ENCODE results near the gene PRAC1.

The PRAC1 gene

GRCh38 chr17:48746916-48747444, 24.7 kb upstream of the PRAC1 start:
- no peak for DNase-seq

DNA sequence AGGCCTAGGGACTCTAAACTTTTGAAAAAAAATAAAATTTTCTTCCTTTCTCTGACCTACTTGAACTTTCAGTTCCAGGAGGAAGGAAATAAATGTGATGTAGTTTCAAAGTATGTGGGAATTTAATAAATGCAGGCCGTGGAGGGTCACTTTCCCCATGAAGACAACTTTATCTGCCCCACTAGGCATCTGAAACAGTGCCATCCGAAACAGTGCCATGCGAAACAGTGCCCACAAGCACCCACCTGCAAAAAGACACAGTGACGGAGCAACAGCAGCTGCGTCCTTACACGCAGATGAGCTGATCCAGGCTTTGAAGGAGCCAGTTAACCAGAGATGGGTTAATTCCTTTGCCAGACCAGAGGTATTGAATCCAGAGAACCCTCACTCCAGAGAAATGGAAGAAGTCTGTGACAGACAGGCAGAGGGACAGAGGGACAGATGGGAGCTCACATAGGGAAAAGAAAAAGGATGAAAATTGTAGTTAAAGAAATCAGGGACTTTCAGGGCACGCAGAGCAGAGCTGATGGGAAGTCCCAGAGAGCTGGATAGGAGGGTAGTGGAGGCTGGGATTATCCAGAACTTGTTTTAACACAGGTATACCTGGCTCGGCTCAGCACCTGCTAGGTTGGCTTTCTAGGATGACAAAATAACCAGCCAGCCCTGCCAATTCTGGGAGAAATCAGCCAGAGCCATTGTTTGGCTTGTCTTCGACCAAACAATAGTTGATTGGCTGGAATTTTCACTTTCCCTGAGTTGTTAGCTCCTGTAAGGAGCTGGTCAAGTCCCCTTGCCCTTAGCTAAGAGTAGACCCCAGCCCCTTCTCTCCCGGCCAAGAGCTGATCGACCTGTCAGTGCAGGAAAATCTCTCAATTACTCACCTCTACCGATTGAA, 23.3 kb upstream of the PRAC1 start:
- no peak for DNase-seq

DNA sequence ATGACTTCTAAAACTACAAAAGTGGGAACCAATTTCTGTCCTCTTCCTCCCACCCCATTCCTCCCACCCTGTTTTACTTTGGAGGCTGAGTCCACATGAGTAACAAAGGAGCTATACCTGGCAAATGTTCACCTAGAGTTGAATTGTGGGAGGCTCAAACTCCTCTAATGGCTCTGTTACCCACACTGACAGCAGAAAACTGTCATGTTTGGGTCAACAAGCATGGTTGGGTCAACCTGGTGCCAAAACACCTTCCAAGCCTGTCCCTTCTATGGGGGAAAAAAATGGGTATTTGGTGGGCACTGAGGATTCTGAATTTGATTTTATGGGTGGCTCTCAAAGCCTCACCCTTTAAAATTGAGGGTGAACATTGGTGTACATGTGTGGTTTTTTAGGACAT, 18.2 kb upstream of the PRAC1 start:
- peak; percentile 50 for DNase-seq

GRCh38 chr17:48738803-48739526, 16.6 kb upstream of the PRAC1 start:
- DNase-seq: peak; percentile 62

GRCh38 chr17:48738424-48738802, 16.1 kb upstream of the PRAC1 start:
- no peak for DNase-seq

DNA sequence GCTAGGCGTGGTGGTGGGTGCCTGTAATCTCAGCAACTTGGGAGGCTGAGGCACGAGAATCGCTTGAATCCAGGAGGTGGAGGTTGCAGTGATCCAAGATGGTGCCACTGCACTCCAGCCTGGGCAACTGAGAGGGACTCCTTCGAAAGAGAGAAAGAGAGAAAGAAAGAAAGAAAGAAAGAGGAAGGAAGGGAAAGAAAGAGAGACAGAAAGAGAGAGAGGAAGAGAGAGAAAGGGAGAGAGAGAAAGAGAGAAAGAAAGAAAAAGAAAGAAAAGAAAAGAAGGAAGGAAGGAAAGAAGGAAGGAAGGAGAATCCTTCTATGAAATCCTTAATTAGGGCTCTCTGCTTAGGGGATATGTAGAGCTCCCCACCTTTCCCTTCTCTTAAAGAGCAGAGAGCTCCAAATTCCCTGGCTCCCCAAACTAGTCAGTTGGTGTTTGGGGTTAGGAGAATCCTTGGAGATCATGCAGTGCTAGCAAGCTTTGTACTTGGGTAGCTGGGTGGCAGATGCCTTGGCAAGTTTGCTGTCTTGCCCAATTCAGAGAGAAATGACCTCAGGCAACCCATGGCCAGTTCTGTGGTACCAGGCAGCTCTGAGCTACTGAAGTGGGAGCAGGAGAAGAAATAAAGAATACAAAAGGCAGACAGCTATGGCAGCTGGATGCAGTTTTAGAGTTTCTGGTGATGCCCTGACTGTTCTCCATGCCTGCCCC, 15.2 kb upstream of the PRAC1 start:
- DNase-seq: peak; percentile 57

DNA sequence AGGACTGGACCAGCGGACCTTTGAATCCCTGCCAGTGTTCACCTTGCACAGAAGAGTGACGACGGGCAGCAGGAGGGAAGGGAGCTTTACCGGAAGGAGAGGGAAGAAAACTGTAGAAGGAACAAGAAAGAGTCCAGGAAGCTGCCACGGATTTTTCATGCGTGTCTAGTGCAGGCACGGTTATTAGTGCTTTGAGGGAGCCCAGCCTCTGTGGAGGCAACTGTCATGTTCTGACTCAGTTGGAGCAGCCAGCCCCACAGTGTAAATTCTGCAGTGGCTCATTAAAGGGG, 12.7 kb upstream of the PRAC1 start:
- DNase-seq: peak; percentile 30

DNA sequence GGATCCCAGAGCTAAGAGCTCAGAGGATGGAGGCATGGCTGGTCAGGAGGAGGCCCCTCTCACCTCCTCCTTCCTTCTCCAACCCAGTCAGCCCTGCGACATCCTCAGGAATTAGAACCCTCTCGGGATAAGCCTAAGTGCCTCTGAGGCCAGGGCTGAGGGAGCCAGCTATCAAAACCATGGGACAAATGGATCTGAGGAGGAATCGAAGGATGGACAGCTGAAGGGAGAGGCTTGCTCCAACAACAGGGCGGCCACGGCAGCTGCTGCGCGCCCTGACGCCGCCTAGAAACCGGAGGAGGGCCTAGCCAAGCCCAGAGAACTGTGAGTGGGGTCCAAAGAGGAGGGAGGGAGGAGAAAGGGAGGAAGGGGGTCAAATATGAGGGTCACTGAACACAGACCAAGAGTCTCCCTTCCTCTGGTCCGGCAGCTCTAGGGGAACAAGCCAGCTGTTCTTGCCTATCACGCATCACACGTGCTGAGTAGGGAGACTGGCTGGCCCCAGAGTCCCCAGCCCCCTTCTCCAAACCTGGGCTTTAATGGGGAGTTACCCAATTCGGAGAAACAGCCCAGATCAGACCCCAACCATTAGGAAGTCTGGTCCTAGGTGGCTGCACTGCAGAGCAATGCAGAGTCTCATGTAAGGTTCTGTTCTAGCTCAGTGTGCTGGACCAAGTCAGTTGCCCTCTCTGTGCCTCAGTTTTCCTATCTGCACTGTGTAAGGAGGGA, 12.2 kb upstream of the PRAC1 start:
- peak; percentile 44 for DNase-seq

DNA sequence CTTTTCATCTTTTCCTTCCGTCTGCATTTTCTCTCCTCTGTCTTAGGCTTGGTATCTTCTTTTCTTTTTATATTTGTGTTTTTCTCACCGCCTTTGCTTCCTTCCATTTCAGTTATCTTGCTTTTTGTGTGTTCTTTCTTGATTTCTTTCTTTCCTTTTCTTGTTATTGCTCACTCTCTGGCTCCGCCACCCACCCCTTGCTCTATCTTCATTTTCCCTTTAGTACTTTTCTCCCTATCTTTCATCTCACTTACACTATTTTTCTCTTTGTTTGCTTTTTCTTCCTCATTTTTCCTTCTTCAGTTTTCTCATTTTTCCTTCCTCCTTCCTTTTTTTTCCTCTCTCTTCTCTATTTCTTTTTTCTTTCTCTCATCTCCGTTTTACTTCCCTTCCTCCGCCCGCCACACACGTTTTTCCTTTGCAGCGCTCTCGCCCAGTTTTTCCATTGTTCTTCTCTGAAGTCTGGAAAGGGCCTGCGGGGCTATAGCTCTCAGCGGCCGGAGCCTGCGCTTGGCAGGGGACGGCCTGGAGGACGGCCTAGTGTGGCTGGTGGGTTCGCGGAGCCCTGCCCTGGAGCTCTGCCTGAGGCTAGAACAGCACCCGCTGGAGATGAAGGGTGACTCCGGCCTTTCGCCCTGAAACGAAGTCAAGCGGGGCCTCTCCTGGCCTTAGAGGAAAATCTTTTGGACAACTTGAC, 11.5 kb upstream of the PRAC1 start:
- DNase-seq: peak; percentile 60

DNA sequence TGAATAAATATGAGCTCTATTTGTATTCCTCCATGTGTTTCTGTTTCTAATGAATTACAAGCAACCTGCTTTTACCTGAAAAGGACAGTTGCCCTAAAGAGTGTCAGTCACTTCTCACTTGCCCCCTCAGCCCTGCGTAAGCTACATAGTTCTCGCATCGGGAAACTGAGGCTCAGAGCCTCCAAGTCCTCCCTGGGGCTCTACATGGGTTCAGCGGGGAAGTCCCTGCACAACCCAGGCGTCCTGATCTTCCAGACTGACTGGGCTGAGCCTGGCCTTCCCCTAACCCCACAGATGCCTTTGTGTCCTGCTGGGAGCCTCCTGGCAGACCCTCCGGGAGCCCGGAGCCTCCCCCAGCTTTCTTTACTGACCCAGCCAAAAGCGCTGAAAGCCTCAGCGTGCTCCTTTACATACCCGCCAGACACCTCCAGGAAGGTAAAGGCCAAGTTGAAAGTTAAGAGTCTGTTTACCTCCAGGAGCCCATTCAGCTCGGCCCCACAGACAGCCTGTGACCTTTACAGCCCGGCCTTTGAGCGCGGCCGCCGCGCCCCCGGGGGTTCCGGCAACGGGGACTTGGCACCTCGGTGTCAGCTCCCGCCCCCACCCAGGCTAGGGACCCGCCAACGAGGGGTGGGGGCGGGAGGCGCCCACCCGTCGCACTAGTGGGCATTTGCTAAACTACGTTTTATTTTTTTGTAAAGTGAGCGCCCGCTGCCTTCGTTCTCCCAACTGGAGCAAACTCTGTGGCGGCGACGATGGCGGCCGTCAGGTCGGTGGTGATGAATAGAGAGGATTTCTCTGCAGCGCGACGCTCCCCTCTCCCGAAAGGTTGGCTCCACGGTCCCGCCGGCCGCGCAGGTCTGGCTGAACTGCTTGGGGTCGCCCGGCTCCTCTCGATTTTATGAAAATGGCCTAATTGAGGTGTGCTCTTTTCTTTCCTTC, 10.6 kb upstream of the PRAC1 start:
- peak; percentile 55 for DNase-seq

- no peak for DNase-seq
Measured at GRCh38 chr17:48731355-48731754, 9.0 kb upstream of the PRAC1 start.

DNA sequence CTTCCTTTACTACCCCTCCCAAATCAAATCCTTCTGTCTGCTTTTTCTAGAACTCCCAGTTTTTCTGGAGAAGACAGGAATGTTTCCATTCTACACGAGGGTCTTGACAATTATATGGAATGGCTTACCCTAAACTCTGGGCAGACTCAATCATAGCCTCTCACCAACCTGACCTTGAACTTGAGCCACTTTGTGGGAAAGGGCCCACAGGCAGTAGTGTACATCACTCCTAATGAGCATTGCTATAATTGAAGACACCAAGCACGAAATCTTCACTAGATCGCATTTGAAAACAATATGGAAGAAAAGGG, 7.9 kb upstream of the PRAC1 start:
- DNase-seq: no peak

DNA sequence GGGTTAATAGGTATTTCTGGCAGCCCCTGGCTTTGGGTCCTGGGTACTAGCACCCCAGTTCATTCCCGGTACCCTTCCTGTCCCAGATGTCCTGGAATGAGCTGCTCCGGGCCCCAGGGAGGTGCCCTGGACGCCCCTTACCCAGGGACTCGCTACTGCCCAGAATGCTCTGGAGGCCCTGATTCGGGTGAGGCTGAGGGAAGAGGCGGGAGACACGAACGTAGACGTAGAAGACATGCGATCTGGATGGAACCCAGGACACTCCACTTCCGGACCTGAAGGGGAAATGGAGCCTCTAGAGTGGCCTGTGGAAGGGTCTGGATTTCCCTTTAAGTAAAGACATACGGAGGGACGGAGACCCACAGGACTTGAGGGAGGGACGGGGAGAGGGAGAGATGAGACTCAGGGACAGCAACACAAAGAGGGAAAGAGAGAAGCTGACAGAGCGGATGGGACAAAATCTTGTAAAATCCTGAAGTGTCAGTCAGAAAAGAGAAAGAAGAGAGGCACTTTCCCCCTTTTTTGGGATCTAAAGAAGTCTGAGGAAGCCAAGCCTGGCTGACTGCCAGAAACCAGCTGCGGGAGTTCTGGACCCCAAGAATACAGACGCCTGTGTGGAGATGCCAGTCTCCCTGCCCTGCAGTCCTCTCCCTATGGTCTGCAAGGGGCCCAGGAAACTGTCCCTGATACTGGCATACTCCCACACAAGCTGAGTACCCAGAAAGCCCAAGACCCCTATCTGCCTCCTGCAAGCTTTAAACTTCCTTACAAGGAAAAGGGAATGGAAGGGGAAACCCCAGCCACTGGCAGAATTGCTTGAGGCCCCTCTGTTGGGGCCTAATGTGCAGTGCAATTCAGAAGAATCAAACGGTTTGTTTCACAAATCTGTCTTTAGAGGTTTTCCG, 7.3 kb upstream of the PRAC1 start:
- DNase-seq: peak; percentile 41

- DNase-seq: peak; percentile 77
Measured at GRCh38 chr17:48728232-48729231, 6.2 kb upstream of the PRAC1 start, which contains the start of gene HOXB13. Gene HOXB13, minus strand, starts transcription at chr17:48728750. Its CDS starts 157 bp downstream, at chr17:48728593.

- DNase-seq: no peak
Measured at GRCh38 chr17:48727415-48728175, 5.3 kb upstream of the PRAC1 start.

DNA sequence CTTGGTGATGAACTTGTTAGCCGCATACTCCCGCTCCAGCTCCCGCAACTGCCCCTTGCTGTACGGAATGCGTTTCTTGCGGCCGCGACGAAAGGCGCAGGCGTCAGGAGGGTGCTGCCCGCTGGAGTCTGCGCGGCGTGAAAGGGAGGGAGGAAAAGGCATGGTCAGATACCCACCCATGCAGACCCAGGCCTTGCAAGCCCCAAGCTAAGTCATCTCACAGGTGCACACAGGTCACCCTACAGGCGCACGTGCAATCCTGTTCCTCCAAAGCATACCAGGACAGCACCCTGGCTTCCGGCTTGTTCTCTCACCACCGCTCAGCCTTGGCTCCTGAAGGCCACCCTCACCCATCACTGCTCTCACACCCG, 4.6 kb upstream of the PRAC1 start:
- no peak for DNase-seq

DNA sequence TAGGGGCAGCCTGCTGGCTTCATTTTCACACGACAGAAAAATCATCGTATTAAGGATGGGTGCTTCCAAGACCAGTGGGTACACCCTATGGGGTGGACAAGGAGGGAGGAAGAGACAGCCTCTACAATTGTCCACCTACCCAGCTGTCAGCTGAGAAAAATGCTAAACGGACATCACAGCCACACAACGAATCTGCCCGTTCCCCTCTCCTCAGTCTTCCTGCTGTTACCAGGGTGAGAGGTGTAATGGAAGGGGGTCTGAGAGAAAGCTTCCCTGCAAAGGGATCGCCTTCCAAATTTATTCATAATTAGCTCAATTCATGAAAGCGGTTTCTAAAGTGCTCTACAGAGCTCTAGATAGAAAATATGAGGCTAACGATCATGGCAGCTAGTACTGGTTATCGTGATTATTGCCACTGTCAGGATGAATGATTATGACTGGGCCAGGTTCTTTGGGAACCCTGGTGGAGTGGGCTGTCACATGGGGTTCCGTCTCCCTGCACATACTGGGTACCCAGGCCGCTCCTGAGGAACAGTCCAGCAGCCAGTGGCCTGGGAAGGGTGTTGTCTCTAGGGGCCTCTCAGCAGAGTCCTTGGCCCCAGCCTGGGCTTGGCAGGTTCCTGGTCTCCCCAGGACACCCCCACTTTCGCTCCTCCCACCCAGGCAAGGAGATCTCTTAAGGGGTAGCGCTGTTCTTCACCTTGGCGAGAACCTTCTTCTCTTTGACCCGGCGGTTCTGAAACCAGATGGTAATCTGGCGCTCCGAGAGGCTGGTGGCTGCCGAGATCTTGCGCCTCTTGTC, 4.0 kb upstream of the PRAC1 start:
- no peak for DNase-seq

Data from activated effector memory CD4-positive, alpha-beta T cell treated with anti-CD3 and anti-CD28 coated beads, Interleukin-2, amount 50 U/mL, for 16 hours (primary cell).